DMS53 (cell line): ENCODE measurements around the gene PPP3CA.
"Not testable (repeated sequence)": the region's sequence is repeated elsewhere in the genome, so short reads cannot be mapped to it uniquely, and the experiment has no call there.

ENCODE experiments used
- DNase-seq: peaks from one replicate; lab custom pipeline; 2025; lab: John Stamatoyannopoulos, UW

The PPP3CA gene

DNA sequence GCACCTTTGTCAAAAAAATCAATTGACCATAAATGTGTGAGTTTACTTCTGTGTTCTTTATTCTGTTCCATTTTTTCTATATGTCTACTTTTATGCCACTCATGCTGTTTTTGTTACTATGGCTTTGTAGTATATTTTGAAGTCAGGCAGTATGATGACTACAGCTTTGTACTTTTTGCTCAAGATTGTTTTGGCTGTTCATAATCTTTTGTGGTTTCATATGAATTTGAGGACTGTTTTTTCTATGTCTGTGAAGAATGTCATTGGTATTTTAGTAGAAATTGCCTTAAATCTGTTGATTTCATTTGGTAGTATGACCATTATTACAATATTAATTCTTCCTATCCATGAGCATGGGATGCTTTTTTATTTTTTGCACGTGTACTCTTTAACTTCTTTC lies 346.8 kb downstream of the PPP3CA start:
- no peak for DNase-seq

DNA sequence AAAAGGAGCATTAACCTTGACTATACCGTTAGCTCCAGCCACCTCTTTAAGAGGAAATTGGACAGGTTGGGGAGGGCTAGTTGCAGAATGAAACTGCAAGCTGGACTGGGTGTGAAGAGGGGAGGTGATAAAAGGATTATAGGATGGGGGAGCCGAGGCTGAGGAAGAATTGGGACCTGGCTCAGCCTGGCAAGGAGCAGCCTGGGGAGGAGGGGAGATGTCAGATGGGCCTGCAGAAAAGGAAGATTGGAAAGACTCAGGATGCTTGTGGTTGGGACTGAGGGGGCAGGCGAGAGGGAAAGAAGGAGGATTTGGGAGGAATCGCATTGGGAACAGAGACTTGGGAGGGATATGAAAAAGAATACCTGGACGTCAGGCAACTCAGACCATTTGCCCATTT lies 351.7 kb downstream of the PPP3CA start:
- no peak for DNase-seq

DNA sequence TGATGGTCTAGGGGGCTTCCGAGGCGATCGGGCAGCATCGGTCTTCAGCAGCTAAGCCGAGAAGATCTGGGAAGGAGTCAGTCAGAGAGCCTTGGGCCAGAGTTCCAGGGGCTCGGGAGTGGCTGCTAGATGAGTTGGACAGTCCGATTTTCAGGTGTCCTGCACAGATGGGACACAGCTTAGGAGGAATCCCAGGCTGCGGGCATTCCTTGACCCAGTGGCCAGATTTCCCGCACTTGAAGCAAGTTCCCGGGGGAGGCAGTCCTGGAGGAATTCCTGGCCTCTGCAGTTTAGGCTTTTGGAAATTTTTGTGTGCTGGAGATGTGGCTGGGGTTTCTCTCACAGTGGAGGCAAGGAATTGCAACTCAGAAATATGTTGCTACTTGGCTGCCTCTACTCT lies 352.3 kb downstream of the PPP3CA start:
- not testable (repeated sequence) for DNase-seq

DNA sequence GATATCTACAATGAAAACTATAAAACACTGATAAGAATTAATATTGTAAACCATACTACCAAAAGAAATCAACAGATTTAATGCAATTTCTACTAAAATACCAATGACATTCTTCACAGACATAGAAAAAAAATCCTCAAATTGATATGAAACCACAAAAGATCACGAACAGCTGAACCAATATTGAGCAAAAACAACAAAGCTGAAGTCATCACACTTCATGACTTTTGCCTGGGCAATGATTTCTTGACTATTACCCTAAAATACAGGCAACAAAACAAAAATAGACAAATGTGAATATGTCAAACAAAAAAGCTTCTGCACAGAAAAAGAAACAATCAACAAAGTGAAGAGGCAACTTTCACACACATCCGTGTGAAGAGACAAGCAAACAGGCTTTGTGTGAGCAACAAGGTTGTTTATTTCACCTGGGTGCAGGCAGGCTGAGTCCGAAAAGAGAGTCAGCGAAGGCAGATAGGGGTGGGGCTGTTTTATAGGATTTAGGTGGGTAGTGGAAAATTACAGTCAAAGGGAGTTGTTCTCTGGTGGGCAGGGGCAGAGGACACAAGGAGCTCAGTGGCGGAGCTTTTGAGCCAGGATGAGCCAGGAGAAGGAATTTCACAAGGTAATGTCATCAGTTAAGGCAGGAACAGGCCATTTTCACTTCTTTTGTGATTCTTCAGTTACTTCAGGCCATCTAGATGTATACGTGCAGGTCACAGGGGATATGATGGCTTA lies 355.8 kb downstream of the PPP3CA start:
- peak; percentile 50 for DNase-seq

DNA sequence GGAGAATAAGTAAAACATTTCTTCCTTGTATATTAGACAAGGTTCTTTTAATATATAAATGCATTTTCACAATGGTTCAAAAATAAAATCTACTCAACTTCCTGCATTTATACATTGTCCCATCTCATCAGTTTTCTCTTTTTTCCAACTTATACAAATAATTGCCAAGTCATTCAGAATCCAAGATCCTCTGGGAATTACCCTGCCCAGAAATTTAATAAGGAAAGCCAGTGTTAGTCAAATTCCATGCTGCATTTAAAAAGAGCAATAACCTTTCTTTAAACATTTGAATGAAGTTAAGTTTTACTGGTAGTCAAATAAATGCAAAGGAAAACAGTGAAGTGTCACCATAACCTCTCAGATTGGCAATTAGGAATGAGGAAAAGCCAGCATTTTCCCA lies 357.9 kb downstream of the PPP3CA start:
- DNase-seq: no peak

DNA sequence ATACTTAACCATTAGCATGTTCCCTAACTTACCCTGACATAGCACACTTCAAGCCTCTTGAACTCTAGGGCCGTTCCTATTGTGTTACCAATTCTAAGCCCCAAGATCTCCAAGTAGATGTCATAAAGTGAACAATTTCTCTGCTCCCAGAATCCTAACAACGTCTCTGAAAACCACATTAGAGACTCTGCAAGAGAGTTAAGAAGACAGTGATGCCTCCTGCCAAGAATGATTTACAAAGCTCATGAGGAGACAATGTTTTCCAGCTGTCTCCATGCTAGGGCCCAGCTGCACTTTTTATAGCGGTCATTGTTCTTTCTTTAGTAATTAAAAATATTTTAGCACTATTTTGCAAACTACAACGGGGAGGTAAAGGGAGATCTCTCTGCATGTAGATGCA lies 358.4 kb downstream of the PPP3CA start:
- no peak for DNase-seq

DNA sequence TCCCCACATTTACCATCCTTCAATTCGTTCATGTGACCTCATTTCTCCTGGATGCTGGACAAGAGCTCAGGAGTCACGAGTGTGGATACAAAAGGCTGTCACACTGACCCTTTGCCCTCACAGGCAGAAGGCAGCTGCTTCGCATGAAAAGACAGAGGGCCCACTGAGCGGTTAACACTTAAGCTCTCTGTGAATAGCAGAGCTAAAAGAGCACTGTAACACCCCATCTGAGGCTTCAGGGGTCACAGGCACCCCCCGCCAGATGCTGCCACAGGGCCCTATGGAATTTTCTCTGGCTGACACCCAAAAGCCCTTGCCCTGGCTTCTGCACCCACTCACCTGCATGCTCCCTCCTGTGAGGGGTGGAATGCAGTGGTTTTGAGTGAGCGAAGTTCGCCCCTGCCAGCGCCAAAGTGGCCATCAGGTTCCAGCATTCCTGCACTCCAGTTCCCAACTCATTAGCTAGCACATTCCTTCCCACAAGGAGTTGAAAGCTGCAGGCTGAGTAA lies 360.9 kb downstream of the PPP3CA start:
- DNase-seq: no peak

DNA sequence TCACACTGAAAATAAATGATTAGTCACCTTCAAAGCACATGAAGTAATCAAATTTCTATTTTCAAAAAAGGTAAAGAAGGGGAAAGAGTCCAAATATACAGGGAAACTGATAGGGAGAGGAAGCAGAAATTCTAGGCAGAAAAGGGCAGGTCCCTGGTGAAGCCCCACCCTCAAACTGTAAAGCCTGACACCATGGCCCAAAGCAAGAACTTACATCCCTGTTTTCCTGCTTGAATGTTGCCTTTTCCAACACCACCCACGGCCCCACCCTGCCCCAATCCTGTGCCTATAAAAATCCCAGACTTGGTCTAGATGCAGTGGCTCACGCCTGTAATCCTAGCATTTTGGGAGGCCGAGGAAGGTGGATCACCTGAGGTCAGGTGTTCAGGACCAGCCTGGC lies 361.8 kb downstream of the PPP3CA start:
- DNase-seq: no peak

DNA sequence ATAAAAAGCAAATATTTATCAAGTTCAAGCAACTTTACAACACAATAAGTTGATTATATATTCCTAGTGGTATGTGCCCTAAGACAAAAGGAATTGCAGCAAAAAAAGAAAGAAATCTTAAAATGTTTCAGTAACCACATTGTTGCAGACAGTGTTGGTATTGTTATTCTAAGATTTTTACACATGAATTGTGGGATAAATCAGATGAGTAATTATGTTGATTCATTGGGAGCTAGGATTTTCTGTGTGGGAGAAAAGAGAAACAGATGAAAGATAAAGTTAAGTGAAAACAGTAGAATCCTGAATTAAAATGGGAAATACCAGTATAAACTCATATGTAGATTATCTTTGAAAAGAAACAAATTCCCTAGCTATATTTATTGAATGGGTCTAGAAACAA lies 362.4 kb downstream of the PPP3CA start:
- DNase-seq: no peak

DNA sequence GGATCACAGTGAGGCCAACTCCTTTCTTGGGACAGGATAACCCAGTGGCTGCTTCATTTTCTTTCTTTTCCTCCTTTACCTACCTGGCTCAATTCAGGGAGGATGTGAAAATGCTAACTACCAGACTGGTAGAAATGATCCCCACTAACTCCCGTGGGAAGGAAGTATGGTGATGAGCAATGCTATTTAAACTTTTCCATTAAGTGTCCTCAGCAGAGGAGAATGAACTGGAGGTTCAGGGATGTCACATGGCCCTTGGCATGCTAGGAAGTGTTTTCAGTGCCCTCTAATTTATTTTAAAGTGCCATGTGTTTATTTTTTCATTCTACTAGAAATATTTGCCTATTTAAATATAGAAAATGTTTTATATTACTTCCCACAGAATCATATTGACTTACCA lies 363.9 kb downstream of the PPP3CA start:
- no peak for DNase-seq

DNA sequence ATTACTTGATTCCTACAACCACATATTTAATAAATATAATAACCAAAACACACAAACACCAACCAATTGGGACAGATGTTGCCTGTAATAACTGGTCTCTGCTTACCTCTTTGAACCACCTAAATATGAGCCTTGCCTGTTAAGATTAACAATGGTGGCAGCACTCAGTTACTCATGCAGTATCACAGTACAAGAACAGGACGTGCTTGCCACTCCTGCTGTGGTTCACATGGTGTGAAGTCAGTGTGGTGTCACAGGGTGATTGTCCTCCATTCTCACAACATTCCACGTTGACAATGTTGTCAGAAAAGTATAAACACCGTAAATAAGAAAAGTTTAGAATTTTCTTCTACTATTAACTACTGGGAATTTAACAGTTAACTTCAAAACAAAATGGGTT lies 365.0 kb downstream of the PPP3CA start:
- no peak for DNase-seq

DNA sequence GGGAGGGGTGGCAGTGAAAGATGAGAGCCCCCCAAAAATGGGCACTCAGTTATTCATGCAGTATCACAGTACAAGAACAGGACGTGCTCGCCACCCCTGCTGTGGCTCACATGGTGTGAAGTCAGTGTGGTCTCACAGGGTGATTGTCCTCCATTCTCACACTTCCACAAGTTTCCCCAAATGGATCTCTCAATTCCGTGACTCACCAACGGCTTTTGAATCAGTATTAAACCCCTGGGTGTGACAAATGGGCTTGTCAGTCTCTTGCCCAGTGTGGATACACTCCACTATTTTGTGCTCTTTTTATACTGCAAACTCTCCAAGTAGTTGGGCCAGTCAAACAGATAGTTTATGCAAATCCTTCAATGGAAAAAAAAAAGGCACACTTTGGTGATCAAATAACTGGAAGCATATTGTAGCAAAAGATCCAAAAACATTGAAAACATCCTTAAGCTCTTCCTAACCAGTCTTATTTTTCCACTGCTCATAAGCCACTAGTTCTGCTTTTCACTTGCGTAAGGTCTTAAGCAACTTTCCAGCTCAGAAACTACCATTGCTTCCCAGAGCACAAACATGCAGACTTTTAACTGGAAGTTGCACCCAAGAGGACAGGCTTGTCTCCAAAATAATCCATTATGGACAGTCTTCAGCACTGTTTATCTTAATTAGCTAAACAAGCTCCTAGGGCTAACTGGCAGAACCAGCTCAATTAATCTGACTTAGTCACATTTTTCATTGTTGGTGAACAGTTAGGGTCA lies 365.7 kb downstream of the PPP3CA start:
- DNase-seq: no peak

DNA sequence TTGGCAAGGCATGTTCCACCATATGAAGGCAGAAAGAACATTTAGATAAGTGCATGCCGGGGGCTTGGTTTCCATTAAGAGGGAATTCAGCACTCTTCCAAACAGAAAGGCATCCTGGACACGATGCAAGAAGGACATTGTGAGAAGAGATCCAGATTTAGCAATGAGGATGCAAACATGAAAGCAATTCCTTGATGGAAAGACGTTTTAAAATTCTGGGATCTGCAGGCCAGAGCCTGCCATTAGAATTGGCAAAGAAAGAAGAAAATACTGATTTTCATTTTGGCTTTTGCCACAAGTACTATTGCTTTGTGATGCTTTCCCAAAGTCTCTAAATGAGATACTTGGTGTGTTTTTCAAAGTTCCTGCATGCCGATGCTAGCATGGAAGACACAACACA lies 367.6 kb downstream of the PPP3CA start:
- no peak for DNase-seq

DNA sequence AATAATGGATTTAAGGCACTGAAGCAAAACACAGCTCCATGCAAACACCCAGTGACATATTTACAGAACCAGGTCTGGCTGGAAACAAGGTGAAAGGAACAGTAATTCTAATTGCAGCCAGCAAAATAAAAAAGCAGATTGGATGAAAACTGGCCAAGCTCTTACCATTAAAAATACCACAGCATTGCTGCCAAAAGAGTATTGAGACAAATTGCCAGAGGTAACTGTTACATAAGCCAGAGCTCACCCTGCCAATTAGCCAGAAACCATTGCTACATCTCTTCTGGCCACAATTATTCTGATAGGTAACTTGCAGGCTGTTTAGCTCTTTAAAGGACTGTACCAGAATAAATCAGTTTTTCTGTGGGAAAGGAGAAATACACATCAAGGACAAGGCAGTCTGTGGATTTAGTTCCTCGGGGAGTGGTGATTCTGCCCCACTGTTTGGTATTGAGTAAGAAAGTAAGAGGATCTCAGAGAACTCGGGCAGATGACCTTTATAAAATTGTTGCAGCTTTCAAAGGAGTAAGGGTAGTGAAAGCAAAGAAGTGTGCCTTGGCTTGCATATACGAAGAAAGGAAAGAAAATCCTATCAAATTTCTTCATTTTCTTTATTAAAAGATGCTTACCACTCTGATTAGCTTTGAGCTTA lies 369.5 kb downstream of the PPP3CA start:
- no peak for DNase-seq

DNA sequence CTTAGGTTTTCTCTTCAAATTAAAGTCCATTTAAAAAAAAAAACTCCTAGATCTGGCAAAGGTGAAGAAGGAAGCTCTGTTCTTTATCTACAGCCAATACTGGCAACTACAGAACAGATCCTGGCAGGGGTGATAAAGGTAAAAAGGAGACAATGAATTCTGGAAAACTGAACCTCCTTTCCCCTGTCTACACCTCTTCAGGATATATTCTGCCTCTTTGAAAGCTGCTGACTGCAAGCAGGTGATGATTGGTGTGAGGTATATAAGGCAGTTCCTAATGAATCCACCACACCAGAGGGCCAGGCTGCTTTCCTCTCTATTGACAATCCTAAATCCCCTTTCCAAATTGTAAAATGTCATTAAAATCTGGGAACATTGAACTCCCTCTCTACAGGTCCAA lies 370.1 kb downstream of the PPP3CA start:
- no peak for DNase-seq
